ENCODE results near the gene UBAC2.

DNA sequence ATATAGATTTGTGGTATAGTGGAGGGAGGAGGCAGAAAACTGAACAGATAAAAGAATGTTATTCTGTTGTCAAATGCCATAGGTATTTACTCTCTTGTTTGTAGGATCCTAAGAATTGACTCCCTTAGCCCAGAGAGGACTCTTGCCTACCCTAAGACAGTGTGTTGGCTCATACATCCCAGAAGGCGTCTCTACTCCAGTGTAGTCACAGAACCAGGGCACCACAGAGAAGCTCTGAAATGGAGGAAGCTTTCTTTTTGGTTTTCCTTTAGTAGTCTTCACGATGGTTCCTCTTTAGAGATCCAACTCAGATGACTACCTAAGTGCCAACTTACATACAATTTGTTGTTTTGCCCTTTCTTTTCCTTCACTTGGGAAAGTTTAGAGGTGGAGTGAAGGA lies 92.5 kb downstream of the UBAC2 start:
- TF ChIP-seq, protein P1, sequence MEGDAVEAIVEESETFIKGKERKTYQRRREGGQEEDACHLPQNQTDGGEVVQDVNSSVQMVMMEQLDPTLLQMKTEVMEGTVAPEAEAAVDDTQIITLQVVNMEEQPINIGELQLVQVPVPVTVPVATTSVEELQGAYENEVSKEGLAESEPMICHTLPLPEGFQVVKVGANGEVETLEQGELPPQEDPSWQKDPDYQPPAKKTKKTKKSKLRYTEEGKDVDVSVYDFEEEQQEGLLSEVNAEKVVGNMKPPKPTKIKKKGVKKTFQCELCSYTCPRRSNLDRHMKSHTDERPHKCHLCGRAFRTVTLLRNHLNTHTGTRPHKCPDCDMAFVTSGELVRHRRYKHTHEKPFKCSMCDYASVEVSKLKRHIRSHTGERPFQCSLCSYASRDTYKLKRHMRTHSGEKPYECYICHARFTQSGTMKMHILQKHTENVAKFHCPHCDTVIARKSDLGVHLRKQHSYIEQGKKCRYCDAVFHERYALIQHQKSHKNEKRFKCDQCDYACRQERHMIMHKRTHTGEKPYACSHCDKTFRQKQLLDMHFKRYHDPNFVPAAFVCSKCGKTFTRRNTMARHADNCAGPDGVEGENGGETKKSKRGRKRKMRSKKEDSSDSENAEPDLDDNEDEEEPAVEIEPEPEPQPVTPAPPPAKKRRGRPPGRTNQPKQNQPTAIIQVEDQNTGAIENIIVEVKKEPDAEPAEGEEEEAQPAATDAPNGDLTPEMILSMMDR (conservative IDR thresholded peaks at IDR 0.05; ENCODE audit: low read length): no peak
- no peak for TF ChIP-seq EZH2phosphoT487 (IDR thresholded peaks at IDR 0.05; ENCODE audit: borderline replicate concordance, low read depth, low read length)

All from OCI-LY7 (cell line).